Endothelial cell of umbilical vein (primary cell): ENCODE results near the gene GADD45A. TPM values are rescaled to one million over a fixed set of nuclear protein-coding genes. Genes with fewer than 3 reads are reported as not detected.

Experiments
- BruUV-seq: library from RNA; stranded (reverse); fragments of 400-500 nt; replicated peaks from 2 replicates; lab custom pipeline; 2021; lab: Mats Ljungman, UMichigan
- CTCF ChIA-PET: fragments of 300-600, 350-600 bp; sonication (Branson Sonifier 250); formaldehyde crosslinking; loops from one replicate; lab custom pipeline; 2021; ENCODE audit warnings: antibody characterized with exemption, inconsistent platforms; lab: Charles Lee
- POLR2A ChIA-PET: fragments of 300-600, 350-600 bp; sonication (Branson Sonifier 250); formaldehyde crosslinking; loops from one replicate; lab custom pipeline; 2021; ENCODE audit warnings: antibody characterized with exemption, inconsistent platforms; lab: Charles Lee
- DNase-seq: peaks from one replicate; pipeline ENCODE4 v3.0.0-alpha.2; 2011; ENCODE audit warnings: low read depth, low spot score
- FAIRE-seq: peaks from 2 replicates; lab custom pipeline; 2011; peaks lifted over from hg19 to GRCh38; lab: Jason Lieb, UNC
- H2AFZ ChIP-seq: 2 replicates; pipeline ENCODE4 v1.6.0; 2012; ENCODE audit warnings: low read depth, low read length, control low read depth, inconsistent platforms
- H3K27ac ChIP-seq: 2 replicates; pipeline ENCODE4 v1.5.1; 2011; ENCODE audit warnings: low read depth, mild to moderate bottlenecking, control low read depth, low read length, moderate library complexity; ENCODE audit not compliant: insufficient read depth
- H3K27me3 ChIP-seq, 2 experiments: 2 replicates each; pipeline versions ENCODE4 v1.6.0 to v1.6.1; 2011; ENCODE audit warnings: low read length in 2 of 2, mixed read lengths in 1 of 2; ENCODE audit not compliant: control insufficient read depth in 2 of 2, insufficient read depth in 2 of 2
- H3K36me3 ChIP-seq, 2 experiments: 2 replicates in 1 of 2; 3 replicates in 1 of 2; pipeline ENCODE4 v1.5.1; 2011; ENCODE audit warnings: low read length in 2 of 2, mild to moderate bottlenecking in 1 of 2, moderate library complexity in 1 of 2; ENCODE audit not compliant: control insufficient read depth in 2 of 2, insufficient read depth in 2 of 2; ENCODE audit errors: extremely low read depth in 1 of 2
- H3K4me1 ChIP-seq: 3 replicates; pipeline ENCODE4 v1.5.1; 2011; ENCODE audit warnings: mild to moderate bottlenecking, low read length; ENCODE audit not compliant: control insufficient read depth, insufficient read depth; ENCODE audit errors: extremely low read depth
- H3K4me2 ChIP-seq: 2 replicates; pipeline ENCODE4 v1.6.1; 2011; ENCODE audit warnings: low read length, control low read depth, mixed read lengths; ENCODE audit not compliant: insufficient read depth
- H3K4me3 ChIP-seq, 3 experiments: fragments of 200-600 bp in 1 of 3; sonication (generic), shearing (Covaris generic) in 1 of 3; replicated peaks in 1 of 3; 2 replicates each; pipeline ENCODE4 v1.5.1; 2011 to 2016; ENCODE audit warnings: control low read depth in 3 of 3, low read length in 3 of 3, mild to moderate bottlenecking in 2 of 3, inconsistent platforms in 1 of 3, low read depth in 1 of 3, moderate library complexity in 1 of 3; ENCODE audit not compliant: insufficient read depth in 1 of 3
- H3K79me2 ChIP-seq: 2 replicates; pipeline ENCODE4 v1.6.0; 2012; ENCODE audit warnings: low read length, inconsistent platforms; ENCODE audit not compliant: control insufficient read depth, insufficient read depth
- H3K9ac ChIP-seq: replicated peaks from 2 replicates; pipeline ENCODE3; 2011; ENCODE audit warnings: low read length, control low read depth; ENCODE audit not compliant: insufficient read depth; ENCODE audit errors: extremely low read depth
- H3K9me1 ChIP-seq: replicated peaks from 3 replicates; pipeline ENCODE4 v1.6.0; 2011; ENCODE audit warnings: mild to moderate bottlenecking, low read length; ENCODE audit not compliant: control insufficient read depth, insufficient read depth; ENCODE audit errors: extremely low read depth
- H3K9me3 ChIP-seq: replicated peaks from 2 replicates; pipeline ENCODE4 v1.5.1; 2012; ENCODE audit warnings: low read length, inconsistent platforms; ENCODE audit not compliant: control insufficient read depth, insufficient read depth
- H4K20me1 ChIP-seq: replicated peaks from 2 replicates; pipeline ENCODE3; 2011; ENCODE audit warnings: mild to moderate bottlenecking, low read length; ENCODE audit not compliant: control insufficient read depth, insufficient read depth; ENCODE audit errors: extremely low read depth
- EZH2 ChIP-seq: IDR thresholded peaks from 2 replicates; pipeline ENCODE4 v1.6.1; 2012; ENCODE audit warnings: borderline replicate concordance, low read depth, mild to moderate bottlenecking, moderate library complexity, low read length, inconsistent platforms; ENCODE audit not compliant: severe bottlenecking
- GATA2 ChIP-seq: IDR thresholded peaks from 2 replicates; pipeline ENCODE4 v1.7.0; 2011; ENCODE audit warnings: low read depth, mild to moderate bottlenecking, moderate library complexity, mixed read lengths, low read length; ENCODE audit not compliant: insufficient read length, insufficient read depth
- JUN ChIP-seq: IDR thresholded peaks from 2 replicates; pipeline ENCODE4 v1.6.1; 2011; ENCODE audit warnings: borderline replicate concordance, low read depth; ENCODE audit not compliant: insufficient read length, insufficient read depth
- POLR2A ChIP-seq: IDR thresholded peaks from 2 replicates; pipeline ENCODE4 v1.6.1; 2012; ENCODE audit warnings: low read depth, mild to moderate bottlenecking, control low read depth, low read length
- POLR2AphosphoS5 ChIP-seq: IDR thresholded peaks from 2 replicates; pipeline ENCODE4 v1.6.1; 2012; ENCODE audit warnings: low read depth, mild to moderate bottlenecking, control low read depth, low read length, moderate library complexity; ENCODE audit not compliant: insufficient read depth
- dilution Hi-C: fragments of 300-500 bp; cut with MboI; formaldehyde crosslinking; loops from one replicate; pipeline ENCODE4 v1.15.0; 2019; ENCODE audit warnings: low sequenced_read_pairs; ENCODE audit not compliant: extremely low pct_ligation_motif_present
- intact Hi-C: fragments of 100-400 bp; cut with micrococcal nuclease; formaldehyde crosslinking; loops from one replicate; pipeline ENCODE4 v1.10.0; 2022
- polyA plus RNA-seq, 4 experiments: library from polyadenylated mRNA; depleted of rRNA in 3 of 4; stranded (reverse) in 3 of 4; unstranded in 1 of 4; fragments of >200 nt; gene quantifications; 2 replicates each; pipeline versions ENCODE4 v1.2.1 to v1.2.3, GENCODE V29; 2011 to 2012; ENCODE audit warnings: missing spikeins in 1 of 4
- total RNA-seq: library from RNA; stranded (reverse); gene quantifications from 2 replicates; pipeline ENCODE4 v1.2.3, GENCODE V29; 2021
- TF ChIP-seq, protein P1 (sequence below): IDR thresholded peaks from 2 replicates; pipeline ENCODE4 v1.6.1; 2011; ENCODE audit not compliant: insufficient read depth, insufficient read length
- TF ChIP-seq, protein P2 (sequence below), 2 donors: IDR thresholded peaks; 1 replicate in 1 of 2; 2 replicates in 1 of 2; pipeline ENCODE4 v1.5.1; 2011; ENCODE audit warnings: low read length in 2 of 2, mild to moderate bottlenecking in 2 of 2, moderate library complexity in 2 of 2, control low read depth in 1 of 2, inconsistent platforms in 1 of 2, low read depth in 1 of 2; ENCODE audit not compliant: insufficient read depth in 1 of 2; ENCODE audit errors: extremely low read depth in 1 of 2

GADD45A gene
- total and polyA plus RNA-seq, 2 donors (not counting 3 experiments of a cell fraction or from before 2014, with no cell fraction given), result 77.4 to 87.6 TPM

DNA sequence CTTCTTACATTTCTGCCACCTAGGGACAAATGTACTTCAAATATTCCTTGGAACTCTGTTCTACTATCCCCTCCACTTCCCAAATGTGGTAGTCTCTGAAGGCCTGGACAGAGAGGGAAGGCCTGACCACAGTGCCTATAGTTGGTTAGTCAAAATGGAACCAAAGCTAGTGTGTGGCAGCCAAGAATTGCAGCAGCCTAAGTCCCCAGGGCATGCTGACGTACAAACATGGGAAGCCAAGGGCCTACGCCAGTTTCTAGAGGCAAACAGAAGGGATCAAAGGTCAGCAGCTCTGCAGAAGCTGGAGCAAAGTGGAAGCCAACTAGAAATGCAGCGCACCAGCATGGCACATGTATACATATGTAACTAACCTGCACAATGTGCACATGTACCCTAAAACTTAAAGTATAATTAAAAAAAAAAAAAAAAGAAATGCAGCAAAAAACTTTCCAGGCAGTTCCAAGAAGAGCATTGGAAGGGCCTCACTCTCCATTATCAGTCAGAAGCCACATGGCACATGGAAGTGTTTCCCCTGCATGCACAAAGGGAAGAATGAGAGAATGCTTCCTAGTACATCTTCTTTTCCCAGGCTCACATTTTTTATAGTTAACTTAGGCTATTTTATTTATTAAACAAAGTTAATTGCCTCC is 39.4 kb upstream of the GADD45A start:
- Histone ChIP-seq H3K4me2 (no peak overlapping the region), H3K36me3 (no peaks in the 10 kb centered on the region), H3K9ac (no peak overlapping the region), H3K27me3 (no peaks in the 10 kb centered on the region), H3K9me1 (no peaks in the 10 kb centered on the region), H3K4me3 (no peak overlapping the region), H3K79me2 (no peaks in the 10 kb centered on the region), H4K20me1 (no peaks in the 10 kb centered on the region), H3K9me3 (peaks cover 2% of the 10 kb centered on the region), H2AFZ (no peak overlapping the region), H3K27ac (no peak overlapping the region), H3K4me1 (peaks cover 3% of the 10 kb centered on the region)
- no peak for FAIRE-seq
- TF ChIP-seq, protein P1, sequence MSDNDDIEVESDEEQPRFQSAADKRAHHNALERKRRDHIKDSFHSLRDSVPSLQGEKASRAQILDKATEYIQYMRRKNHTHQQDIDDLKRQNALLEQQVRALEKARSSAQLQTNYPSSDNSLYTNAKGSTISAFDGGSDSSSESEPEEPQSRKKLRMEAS, result no peak
- TF ChIP-seq POLR2AphosphoS5, result no peak
- TF ChIP-seq, protein P2, sequence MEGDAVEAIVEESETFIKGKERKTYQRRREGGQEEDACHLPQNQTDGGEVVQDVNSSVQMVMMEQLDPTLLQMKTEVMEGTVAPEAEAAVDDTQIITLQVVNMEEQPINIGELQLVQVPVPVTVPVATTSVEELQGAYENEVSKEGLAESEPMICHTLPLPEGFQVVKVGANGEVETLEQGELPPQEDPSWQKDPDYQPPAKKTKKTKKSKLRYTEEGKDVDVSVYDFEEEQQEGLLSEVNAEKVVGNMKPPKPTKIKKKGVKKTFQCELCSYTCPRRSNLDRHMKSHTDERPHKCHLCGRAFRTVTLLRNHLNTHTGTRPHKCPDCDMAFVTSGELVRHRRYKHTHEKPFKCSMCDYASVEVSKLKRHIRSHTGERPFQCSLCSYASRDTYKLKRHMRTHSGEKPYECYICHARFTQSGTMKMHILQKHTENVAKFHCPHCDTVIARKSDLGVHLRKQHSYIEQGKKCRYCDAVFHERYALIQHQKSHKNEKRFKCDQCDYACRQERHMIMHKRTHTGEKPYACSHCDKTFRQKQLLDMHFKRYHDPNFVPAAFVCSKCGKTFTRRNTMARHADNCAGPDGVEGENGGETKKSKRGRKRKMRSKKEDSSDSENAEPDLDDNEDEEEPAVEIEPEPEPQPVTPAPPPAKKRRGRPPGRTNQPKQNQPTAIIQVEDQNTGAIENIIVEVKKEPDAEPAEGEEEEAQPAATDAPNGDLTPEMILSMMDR (IDR thresholded peaks at IDR 0.05; ENCODE audit: extremely low read depth in 1 of 2, insufficient read depth in 1 of 2, low read depth in 1 of 2, low read length in 2 of 2), result no peak
- no peak for TF ChIP-seq EZH2
- TF ChIP-seq JUN, result no peak
- no peak for TF ChIP-seq POLR2A
- no peak for TF ChIP-seq GATA2
- CTCF ChIA-PET, result no interaction called here
- DNase-seq, result no peak
- BruUV-seq, result no TSS peak
- intact Hi-C loops, result no loop called here
- dilution Hi-C loops, result no loop called here
- POLR2A ChIA-PET, result interaction anchor here (0.5 kb wide), 1 partner anchor 16 kb away, joined by 5 read pairs; no protein-coding TSS in a partner anchor
